Right lung (tissue), 5 donors: ENCODE data around the gene NDUFA8. TPM values are rescaled to one million over a fixed set of nuclear protein-coding genes. Genes with fewer than 3 reads are reported as not detected.
A peak's percentile ranks its signal among the peaks of the same experiment; 100 is the strongest.

Experiments used
- DNase-seq, 2 donors: peaks; one replicate each; pipeline ENCODE4 v3.0.0-alpha.2; 2013
- polyA plus RNA-seq, 5 donors: library from polyadenylated mRNA; unstranded; fragments of 120-200 nt; gene quantifications; one replicate each; pipeline versions ENCODE4 v1.2.1 to v1.2.3, GENCODE V29; 2013; ENCODE audit warnings: inconsistent platforms in 1 of 5, low replicate concordance in 1 of 5; ENCODE audit not compliant: insufficient read length in 5 of 5, insufficient read depth in 1 of 5

Gene NDUFA8
- polyA plus RNA-seq, 5 donors: 45.7 to 61.0 (median 51.7) TPM

DNA sequence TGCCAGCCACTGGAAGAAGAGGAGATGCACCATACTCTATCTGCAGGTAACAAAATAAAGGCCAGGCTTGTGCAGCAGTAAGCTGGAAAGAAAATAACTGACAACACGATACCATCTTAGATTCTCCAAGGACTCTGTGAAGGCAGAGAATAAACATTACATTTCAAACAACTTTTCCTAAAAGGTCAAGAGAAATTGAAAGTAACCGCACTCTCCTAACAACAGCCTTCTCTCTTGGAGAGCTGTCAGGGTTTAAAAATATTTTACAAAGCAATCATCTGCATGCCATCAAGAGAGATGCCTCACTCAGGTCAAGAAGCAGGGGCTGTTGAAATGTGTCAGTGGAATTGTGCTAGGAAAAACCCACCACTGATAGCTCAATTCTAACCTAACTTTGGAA is 53.0 kb downstream of the NDUFA8 start:
- DNase-seq: no peak

DNA sequence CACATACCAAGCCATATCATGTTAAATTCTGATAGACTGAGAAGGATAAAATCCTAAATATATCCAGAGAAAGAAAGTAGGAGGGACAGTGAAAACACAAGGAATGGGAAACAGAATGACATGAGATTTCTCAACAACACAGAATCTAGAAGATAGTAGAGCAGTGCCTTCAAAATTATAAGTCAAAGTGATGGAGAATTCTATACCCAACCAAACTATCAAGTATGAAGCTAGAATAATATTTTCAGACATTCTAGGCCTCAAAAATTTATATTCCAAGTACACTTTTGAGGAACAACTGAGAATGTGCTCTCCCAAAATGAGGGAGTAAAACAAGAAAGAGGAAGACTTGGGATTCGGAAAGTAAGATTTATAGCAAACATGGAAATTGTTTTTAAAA is 55.6 kb downstream of the NDUFA8 start:
- DNase-seq: no peak

DNA sequence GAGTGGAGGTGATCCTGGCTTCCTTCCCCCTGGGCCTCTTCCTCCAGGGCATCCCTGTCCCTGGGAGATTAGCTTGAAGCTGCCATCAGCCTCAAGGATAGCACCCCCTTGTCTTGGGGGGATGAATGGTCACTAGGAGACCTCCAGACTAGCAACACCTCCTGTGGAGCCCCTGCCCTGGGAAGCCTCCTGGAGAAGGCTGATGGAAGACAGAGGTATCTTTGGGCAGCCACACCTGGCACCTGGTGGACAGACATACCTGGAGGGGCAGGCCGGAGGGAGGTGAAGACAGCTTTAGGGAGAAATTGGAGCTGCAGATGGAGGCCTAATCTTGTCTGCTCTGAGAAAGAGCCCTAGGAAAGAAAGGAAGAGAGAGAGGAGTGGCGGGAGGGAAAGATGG is 57.4 kb downstream of the NDUFA8 start:
- DNase-seq: no peak

DNA sequence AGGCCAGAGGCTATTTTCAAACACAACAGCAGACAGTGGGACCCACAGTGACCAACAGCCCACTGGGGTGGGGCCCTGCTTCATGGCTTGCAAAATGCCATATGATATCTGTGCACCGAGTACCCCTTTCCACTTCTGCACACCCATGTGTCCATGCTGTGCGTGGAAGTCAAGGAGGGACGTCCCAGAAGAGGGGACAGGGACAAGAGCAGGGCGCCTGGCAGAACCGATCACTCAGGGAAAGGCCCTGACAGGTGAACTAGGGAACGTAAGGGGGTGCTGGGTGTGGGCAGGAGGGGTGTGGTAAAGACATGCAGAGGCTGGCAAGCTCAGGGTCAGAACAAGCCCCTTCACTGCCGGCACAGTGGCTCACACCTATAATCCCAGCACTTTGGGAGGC is 58.8 kb downstream of the NDUFA8 start:
- no peak for DNase-seq

DNA sequence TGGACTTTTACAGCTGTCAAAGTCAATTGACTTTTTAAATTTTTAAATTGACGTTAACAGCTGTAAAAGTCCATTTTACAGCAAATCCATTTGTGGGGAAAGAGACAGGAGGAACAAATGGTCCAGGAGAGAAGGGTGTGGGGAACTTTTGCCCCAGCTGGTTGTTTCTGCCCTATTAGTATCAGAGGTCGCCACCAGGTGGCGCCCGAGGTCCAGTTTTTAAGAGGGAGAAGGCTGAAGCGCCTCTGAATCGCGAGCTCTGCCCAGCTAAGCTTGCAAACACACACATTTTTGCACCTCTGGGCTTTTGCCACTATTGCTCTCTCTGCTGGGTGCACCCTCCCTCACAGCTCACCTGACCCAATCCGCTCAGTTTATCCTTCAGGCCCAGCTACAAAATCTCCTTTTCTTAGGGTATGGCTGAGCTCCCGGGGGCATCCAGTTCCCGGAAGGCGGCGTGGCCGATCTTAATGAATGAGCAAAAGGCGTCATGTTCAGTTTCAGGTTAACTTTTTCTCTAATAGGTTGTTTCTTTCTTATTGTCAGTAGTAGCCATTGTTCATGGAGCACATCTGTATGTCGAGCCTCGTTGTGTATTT is 60.2 kb downstream of the NDUFA8 start:
- peak; percentile 62 to 74 for DNase-seq

DNA sequence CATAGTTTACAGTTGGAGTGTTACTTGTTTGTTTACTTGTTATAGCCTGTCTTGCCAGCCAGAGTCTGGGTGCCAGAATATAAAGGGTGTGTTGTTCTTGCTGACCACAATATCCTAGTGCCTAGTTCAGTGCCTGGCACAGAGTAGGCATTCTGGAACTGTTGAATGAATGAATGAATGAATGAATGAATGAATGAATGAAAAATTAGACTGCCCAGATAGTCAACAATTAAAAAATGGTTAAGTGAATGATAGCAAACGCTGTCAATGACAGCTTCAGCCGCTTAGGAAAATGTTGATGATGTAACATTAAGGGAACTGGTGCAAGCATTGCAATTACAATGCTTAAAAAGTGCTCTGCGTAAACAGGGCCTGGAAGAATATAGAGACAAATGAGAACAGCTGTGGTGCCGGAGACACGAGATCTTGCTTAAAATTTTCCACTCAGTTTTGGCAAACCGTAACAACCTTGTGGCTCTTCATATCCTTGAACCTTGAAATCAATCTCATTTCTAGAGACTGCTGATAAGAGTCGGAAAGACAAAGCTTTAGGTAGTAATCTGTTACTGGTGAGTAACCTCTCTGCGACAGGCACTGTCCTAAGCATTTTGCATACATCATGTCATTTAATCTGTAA is 61.8 kb downstream of the NDUFA8 start:
- no peak for DNase-seq

DNA sequence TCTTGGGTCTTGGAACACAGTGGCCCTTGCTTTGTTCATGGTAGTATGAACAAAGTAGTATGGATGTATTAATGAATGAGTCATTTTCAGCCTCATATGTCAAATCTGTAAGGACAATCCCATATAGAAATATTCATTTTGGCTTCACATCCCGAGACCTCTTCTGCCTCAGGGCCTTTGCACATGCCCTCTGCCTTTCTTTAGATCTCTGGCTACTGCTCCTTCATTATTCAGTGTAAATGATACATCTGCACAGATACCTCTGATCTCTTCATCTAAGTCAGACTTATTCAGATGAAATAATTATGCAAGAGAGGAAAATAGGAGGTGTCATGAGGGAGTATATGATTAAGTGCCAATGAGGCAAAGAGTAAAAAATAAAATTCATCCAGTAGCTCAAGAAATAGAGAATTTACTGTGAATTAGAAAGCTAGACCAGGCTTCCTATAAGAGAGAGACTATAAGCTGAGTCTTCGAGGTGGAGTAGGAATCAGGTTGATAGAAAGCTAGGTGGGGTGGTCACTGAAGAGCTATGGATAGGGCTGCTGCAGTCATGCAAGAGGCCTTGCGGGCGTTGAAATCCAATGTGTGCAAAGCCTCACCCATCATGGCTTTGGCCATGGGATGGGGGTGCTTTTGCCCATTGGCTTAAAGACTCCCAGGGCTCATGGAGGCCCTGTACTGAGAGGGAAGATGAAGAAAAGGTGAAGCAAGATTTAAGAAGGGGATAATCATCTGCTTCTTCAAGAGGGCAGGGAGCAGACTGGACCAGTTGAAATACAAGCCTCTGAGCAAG is 62.8 kb downstream of the NDUFA8 start:
- no peak for DNase-seq

DNA sequence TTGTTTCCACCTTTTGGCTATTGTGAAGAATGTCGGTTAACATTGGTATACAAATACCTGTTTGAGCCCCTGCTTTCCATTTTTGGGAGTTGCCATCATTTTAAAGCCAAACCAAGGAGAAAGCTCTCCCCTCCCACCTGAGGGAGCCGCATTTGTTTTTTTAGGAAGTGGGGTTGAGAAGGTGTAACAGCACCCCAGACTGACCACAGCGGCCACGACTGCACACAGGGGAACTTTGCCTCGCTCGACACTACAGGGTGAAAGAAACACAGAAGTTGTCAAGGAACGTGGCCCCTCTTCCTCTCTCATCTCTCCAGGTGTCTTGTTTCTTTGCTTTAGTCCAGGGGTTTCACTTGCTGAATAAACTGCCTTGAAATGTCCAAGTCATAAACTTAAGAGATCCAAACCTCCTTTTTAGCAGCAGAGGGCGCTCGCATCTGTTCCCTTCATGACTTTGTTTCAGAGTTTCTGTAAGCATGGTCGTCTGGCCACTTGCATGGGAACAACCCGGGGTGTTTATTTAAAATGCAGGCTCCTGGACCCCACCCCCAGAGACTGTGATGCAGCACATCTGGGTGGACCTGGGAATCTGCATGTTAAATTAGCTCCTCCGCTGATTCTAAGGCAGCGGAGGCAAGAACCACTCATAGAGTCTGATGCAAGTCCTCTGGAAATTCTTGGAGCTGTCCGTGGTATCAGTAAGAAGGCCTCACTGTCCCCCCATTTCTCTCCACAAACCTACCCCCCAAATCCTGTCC is 64.4 kb downstream of the NDUFA8 start:
- no peak for DNase-seq

Other genes starting within 250 kb of the NDUFA8 start
- 10 to 100 TPM in 3 of 5 donors, 1 to 10 TPM in 2; 8.3 to 11.7 (median 10.0) TPM for gene TTLL11, start 66.5 kb downstream of the NDUFA8 start, polyA plus RNA-seq
- 1 to 10 TPM; 1.2 to 6.8 (median 5.2) TPM for gene MORN5, start 129 bp upstream of the NDUFA8 start, polyA plus RNA-seq
- gene LHX6, start 69.2 kb upstream of the NDUFA8 start, polyA plus RNA-seq: 10 to 100 TPM; 16.3 to 21.4 (median 18.2) TPM
- gene RBM18, start 105.1 kb upstream of the NDUFA8 start, polyA plus RNA-seq: 10 to 100 TPM; 27.0 to 41.9 (median 33.6) TPM
- gene MRRF, start 105.1 kb upstream of the NDUFA8 start, polyA plus RNA-seq: 10 to 100 TPM; 34.8 to 48.8 (median 44.2) TPM
- gene PTGS1, start 211.2 kb upstream of the NDUFA8 start, polyA plus RNA-seq: 1 to 10 TPM; 3.7 to 5.6 (median 4.0) TPM